Activated CD4-positive, CD25-positive, alpha-beta regulatory T cell treated with anti-CD3 and anti-CD28 coated beads, Interleukin-2, amount 50 U/mL, for 16 hours (primary cell): Measurements from ENCODE around the gene N4BP3.
A peak's percentile ranks its signal among the peaks of the same experiment; 100 is the strongest.

Experiments used
- DNase-seq: peaks from one replicate; pipeline ENCODE4 v3.0.0-alpha.2; 2020; ENCODE audit warnings: low read depth, low spot score

N4BP3 gene

GRCh38 chr5:178147406-178147805 lies 34.1 kb downstream of the N4BP3 start:
- DNase-seq: no peak

- DNase-seq: no peak
Observed at GRCh38 chr5:178149199-178149932, 36.0 kb downstream of the N4BP3 start.

GRCh38 chr5:178150977-178151734 lies 37.8 kb downstream of the N4BP3 start:
- DNase-seq: no peak

GRCh38 chr5:178152491-178153444 lies 39.4 kb downstream of the N4BP3 start:
- DNase-seq: no peak

GRCh38 chr5:178153530-178154340 lies 40.4 kb downstream of the N4BP3 start, which contains the start of gene NHP2:
Gene NHP2, minus strand, starts transcription at chr5:178153885. Its CDS starts 68 bp downstream, at chr5:178153817.
- DNase-seq: peak; percentile 95

- no peak for DNase-seq
Observed at GRCh38 chr5:178155065-178155464, 41.7 kb downstream of the N4BP3 start.

GRCh38 chr5:178160176-178160575 lies 46.8 kb downstream of the N4BP3 start:
- no peak for DNase-seq

GRCh38 chr5:178162481-178162880 lies 49.1 kb downstream of the N4BP3 start:
- DNase-seq: no peak

GRCh38 chr5:178163772-178164735 lies 50.7 kb downstream of the N4BP3 start:
- peak; percentile 85 for DNase-seq

- DNase-seq: no peak
Observed at GRCh38 chr5:178165581-178165980, 52.2 kb downstream of the N4BP3 start.

GRCh38 chr5:178170455-178170854 lies 57.1 kb downstream of the N4BP3 start:
- DNase-seq: no peak

GRCh38 chr5:178174456-178174855 lies 61.1 kb downstream of the N4BP3 start:
- DNase-seq: no peak
